Head of caudate nucleus (tissue), 42 donors: ENCODE measurements around the gene NFE2L1.
"Not testable (repeated sequence)": the region's sequence is repeated elsewhere in the genome, so short reads cannot be mapped to it uniquely, and the experiment has no call there.

Experiments used
- DNase-seq, 42 donors: peaks; one replicate each; pipeline versions ENCODE4 v3.0.0 to v3.0.0-alpha.2; 2020 to 2021; ENCODE audit warnings: mixed read lengths in 7 of 42
- intact Hi-C: fragments of 100-400 bp; cut with DNase I; formaldehyde crosslinking; loops from one replicate; pipeline ENCODE4 v1.15.0; 2022

NFE2L1 gene, protein sequence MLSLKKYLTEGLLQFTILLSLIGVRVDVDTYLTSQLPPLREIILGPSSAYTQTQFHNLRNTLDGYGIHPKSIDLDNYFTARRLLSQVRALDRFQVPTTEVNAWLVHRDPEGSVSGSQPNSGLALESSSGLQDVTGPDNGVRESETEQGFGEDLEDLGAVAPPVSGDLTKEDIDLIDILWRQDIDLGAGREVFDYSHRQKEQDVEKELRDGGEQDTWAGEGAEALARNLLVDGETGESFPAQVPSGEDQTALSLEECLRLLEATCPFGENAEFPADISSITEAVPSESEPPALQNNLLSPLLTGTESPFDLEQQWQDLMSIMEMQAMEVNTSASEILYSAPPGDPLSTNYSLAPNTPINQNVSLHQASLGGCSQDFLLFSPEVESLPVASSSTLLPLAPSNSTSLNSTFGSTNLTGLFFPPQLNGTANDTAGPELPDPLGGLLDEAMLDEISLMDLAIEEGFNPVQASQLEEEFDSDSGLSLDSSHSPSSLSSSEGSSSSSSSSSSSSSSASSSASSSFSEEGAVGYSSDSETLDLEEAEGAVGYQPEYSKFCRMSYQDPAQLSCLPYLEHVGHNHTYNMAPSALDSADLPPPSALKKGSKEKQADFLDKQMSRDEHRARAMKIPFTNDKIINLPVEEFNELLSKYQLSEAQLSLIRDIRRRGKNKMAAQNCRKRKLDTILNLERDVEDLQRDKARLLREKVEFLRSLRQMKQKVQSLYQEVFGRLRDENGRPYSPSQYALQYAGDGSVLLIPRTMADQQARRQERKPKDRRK

DNA sequence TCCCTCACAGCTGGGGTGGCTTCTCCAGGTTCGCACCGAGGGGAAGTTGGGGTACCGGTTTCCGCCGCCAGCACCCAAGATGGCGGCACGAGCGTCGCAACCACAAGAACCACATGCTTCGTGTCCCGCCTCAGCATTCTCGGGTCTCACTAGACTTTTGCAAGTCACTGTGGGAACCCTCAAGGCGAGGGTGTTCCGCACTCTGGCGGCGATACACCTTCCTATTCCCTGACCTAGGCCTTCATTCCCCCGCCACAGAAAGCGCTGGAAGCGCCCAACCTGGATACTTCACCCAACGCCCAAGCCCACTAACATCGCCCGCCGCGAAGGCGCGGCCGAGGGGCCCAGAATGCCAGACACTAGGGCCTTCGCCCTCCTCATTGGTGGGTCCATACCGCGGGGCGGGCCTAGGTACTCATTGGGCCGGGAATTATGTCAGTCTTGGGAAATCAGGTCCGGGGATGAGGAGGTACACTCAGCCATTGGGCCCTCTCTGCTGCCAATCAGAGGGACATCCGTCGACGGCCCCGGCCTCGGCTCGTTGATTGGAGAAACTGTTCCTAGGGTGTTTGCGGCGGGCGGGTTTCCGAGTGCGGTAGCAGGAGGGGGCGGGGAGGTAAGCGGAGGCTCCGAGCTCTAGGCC, at the start of gene NFE2L1:
TSS of gene NFE2L1 (plus strand) at position 619 of the 643 bp plus-strand sequence. CDS start 2,760 bp downstream, outside the sequence.
- intact Hi-C loops: no loop called here

DNA sequence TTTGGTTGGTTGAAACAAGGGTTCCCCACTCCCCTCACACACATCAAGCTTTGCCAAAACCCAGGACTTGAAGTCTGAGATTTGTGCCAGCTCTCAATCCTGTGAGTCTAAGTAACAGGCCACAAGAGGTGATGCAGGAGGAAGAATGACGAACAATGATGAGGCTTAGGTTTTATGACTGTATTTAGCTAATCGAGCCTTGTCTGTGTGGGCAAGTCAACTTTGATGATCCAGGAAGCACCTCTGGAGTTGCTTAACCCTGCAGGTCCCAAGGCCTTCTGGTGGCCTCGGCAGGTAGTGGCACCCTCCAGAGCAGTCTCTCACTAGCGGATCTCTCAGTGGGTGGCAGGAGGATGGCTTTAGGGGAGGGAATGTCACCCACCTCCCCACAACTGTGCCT, 48.6 kb upstream of the NFE2L1 start:
- peak in 3 of 42 donors; percentile 41 to 51 (median 47) for DNase-seq
- intact Hi-C loops: no loop called here

More for the DNA sequence above, at the start of gene NFE2L1:
- DNase-seq: peak; percentile 100

DNA sequence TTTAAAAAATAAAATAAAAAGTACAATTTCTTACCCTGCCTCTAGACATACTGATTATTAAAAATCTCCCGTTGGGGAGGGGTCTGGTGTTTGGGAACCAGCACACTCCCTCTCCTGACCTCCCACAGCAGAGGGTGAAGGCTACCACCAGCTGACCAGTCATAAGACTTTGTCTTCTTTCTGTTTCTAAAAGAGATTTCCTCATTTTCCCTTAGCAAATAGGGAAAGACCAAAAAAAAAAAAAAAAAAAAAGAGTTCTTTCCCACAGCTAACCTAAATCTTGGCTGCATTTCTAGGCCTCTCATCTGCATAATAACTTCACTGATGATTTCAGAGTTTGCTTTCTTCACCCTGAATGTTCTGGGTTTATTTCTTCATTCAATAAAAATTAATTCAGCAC, 47.0 kb upstream of the NFE2L1 start:
- DNase-seq: no peak
- intact Hi-C loops: no loop called here

DNA sequence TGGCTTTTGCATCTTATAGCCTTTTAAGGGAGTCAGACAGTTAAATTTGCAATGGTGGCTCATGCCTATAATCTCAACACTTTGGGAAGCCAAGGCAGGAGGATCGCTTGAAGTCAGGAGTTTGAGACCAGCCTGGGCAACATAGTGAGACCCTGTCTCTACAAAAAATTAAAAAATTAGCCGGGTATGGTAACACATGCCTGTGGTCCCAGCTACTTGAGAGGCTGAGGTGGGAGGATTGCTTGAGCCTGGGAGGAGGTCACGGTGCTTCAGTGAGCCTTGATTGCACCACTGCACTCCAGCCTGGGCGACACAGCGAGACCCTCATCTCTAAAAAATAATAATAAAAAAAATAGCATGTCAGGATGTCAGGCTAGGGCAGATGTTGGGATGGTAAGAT, 46.5 kb upstream of the NFE2L1 start:
- DNase-seq, intact Hi-C loops: not testable (repeated sequence)

DNA sequence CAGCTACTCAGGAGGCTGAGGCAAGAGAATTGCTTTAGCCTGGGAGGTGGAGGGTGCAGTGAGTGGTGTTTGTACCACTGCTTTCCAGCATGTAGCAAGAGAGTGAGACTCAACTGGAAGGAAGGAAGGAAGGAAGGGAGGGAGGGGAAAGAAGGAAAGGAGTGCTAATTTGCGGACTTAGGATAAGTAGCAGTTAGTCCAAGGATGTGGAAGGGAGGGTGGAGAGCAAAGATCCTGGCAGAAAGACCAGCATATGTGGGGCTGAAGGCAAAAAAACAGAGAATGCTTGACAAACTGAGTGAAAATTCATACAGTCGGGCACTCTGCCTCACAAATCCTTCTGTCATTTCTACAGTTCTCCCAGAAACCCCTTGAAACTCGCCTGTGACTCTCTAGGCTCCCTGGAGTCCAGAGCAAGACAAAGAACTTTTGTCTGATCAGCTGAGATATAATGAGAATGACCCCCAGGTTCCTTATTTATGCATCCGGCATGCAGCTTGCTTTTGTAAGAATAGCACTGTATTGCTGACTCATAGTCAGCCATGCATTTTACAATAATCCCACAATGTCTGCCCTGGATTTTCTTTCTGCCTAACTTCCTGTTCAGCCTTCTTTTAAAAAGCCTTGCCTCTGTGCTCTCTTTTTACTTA, 45.8 kb upstream of the NFE2L1 start:
- peak in 3 of 42 donors; percentile 19 to 60 (median 51) for DNase-seq

DNA sequence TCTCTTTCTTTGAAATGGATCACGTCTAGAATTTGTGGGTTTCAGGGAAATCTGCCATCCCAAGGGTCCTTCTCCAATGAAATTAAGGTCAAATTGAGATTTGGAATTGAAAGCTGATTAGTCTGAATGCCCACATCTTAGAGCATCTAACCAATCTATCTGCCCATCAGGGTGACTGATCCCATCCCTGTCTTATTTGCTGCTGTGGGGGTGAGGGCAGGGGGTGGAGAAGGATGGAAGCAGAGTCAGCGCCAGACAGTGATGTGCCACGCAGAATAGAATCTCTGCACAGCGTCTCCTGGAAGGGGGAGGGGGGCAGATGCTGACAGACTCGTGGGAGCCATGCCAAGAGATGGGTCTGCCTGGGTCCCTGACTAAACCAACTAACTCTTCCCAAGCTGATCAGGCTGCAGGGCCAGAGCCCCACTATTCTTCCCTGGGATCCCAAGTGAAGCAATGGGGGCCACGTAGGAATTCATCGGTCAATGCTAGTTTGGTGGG, 45.2 kb upstream of the NFE2L1 start:
- intact Hi-C loops: no loop called here
- DNase-seq: peak; percentile 28 to 91 (median 68)

More for the DNA sequence above, 45.8 kb upstream of the NFE2L1 start:
- intact Hi-C loops: no loop called here

DNA sequence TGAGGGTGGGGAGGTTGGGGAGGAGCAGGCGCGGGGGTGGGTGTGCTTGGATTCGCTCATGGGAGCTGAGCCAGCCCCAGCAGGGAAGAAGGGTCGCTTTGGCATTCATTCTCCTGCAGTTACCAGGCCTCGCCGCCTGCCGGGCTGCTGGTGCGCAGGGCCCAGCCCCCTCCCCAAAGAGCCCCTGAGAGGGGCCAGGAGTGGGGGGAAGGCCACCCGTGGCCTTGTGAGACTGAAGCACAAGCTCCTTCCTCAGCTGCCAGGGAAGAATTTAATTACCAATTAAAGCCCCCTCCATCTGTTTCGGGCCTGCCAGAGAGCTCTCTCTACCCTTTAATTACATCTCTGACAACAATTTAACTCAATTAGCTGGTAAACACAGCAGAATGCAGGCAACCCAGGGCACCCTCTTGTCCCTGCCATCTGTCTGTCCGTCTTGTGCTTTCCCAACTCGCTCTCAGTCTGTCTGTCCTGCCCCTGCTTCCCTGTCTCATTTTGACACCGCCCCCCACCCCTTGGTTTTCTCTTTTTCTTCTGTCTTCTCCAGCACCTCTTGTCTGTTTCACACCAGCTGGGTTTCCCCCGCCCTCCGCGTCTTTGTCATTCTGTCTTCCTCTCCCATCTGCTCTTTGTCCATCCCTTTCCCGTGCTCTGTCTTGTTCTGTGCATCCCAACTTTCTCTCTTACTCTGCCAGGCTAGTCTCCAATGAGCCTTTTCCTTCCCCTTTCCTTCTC, 44.6 kb upstream of the NFE2L1 start:
- peak in 13 of 42 donors; percentile 28 to 57 (median 44) for DNase-seq
- intact Hi-C loops: no loop called here

DNA sequence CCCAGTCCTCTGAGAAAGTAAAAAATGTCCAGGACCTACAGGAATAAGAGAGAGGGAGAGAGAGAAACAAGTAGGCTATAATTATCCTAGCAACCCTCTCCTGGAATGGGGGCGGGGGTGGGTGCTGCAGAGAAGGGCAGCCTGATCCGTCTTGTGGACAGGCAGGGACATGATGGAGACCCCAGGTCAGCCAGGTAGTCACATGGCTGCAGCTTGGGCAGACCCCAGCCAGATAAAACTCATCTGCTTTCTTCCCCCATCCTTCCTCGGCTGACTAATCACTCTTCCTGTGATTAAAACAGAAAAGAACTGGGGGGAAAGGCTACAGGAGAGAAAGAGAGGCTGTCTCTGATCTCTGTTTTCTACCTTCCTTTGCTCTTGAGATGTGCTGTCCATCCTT, 43.2 kb upstream of the NFE2L1 start:
- intact Hi-C loops: no loop called here

DNA sequence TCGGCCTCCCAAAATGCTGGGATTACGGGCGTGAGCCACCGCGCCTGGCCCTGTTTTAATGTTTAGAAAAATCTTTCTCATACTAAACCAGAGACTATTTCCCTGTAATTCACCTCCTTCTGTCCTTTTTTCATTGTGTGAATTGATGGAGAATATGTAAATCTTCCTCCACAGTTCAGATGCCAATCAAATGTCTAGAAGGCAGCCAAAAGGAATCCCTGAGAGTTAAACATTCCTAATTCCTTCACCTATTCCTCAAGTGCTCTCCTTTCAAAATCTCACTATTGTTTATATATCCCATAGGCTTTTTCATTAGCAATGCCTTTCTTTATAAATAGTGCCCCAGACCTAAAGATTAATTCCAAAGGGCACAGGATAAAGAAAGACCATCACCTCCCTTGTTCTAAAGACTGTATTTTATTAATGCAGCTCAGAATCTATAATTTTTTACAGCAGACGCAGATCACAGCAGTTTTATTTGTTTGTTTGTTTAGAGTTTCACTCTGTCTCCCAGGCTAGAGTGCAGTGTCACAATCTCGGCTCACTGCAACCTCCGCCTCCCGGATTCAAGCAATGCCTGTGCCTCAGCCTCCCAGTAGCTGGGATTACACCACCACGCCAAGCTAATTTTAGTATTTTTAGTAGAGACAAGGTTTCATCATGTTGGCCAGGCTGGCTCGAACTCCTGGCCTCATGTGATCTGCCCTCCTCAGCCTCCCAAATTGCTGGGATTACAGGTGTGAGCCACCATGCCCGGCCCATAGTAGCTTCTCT, 41.0 kb upstream of the NFE2L1 start:
- no peak for DNase-seq
- intact Hi-C loops: no loop called here

More for the DNA sequence above, 43.2 kb upstream of the NFE2L1 start:
- DNase-seq: no peak

DNA sequence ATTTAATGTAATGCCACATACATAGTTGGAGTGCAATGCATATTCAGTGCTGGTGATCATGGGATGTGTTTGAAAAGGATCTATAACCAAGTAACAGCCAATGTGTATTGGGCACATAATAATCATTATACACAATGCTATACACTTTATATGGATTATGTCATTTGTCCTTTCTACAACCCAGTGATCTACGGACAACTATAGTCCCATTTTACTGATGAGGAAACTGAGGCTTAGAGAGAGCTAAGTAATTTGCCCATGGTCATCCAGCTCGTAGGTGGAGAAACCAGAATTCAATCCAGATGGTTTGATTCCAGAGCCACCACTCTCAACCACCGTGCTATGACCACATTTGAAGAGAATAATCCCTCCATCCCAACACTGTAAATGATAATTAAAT, 38.0 kb upstream of the NFE2L1 start:
- DNase-seq: no peak
- intact Hi-C loops: no loop called here

DNA sequence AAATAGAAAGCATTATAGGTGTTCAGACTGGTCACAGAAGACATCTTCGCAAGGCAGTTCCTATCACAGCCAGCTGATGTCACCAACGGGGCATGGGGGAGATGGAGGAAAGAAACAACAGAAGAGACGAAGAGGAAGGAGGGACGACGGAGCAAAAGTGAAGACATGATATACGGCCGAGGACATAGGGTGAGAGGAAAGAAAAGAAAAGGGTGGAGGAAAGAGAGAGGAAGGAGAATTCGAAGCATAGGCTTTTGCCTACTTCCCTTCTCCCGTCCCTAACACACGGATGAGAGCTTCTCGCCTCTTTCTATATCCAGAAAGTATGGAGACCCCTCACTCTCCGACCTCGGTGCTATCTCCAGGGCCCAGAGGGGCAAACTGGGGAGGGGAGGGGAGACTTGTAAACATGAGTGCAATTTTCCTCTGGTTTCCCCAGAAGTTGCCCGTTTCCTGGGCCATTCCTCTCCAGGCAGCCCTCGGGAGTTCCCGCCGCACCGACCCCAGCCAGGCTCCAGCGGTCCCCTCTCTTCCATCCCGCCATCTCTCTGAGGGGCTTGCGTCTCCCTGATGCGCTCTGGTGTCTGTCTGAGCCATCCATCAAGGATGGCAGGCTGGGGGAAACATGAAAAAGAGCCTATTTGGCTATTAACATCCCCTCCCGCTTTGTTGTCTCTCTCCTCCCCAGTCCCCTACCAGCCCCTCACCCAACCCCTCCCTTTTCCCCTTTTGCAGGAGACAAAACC, 36.6 kb upstream of the NFE2L1 start:
- peak in 4 of 42 donors; percentile 25 to 56 (median 46) for DNase-seq
- intact Hi-C loops: no loop called here

DNA sequence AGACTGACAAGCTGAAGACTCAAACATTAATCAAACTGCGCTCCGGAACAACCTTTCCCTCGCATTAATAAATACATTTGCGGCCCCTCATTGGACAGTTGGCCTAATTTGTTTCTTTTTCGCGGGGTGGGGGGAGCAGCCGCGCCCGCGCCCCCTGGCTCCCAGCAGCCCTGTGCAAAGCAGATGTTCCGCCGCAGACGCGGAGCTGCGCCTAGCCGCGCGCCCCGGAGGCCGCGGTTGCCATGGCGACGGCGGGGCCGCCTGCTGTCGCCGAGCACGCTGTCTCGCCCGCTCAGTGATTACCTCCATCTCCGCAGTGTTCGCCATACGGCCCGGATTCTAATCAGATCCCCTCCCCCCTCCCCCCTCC, 36.0 kb upstream of the NFE2L1 start:
- peak in 41 of 42 donors; percentile 44 to 89 (median 73) for DNase-seq
- intact Hi-C loops: no loop called here

DNA sequence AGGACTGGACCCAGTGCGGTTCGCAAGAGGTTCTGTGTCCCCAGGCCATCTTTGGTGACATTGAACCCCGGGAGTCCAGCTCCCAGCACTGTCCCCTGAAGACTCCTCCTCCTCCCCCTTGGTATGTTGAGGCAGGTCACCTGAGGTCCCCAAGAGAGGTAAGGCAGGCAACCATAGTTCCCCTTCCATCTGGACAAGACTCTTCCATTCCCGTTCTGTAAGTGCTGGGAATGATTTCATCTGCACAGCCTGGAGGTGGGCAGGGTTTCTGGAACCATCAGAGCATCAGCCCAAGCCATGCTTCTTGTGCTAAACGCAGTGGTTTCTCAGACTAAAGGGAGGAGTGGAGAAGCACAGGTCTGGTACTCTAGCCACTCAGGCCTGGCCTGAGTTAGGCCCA, 35.5 kb upstream of the NFE2L1 start:
- intact Hi-C loops: no loop called here
- DNase-seq: no peak

DNA sequence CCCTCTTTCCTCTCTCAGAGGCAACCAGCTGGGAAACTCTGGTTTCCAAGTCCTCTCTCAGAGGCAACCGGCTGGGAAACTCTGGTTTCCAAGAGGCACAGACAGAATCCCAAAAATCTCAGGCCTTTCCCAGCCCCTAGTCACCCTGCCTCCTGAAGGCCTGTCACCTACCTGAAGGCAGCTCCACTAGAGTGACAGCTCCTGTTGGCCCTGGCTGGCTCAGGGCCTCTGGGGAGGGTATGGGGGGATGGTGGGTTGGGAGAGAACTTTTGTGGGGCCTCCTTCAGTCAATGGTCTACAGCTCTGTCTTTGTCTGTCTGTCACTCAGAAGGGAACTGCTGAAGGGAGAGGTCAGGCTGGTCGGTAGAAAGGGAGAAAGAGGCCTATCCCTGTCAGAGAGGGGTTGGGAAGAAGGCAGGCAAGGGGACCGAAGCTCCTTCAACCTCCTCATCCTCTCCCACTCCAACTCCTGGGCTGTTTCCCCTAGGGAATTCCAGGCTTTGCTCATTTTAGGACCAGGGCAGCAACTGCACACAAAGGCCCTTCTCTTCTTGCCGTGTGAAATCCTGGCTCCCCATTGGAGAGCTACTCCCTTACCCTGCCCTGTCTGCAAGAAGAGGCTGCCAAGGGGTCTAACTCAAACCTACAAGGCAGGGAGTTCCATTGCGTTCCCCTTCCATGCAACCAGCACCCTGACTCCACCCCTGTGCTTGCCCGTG, 34.1 kb upstream of the NFE2L1 start:
- DNase-seq: peak in 1 of 42 donors; percentile 9
- intact Hi-C loops: no loop called here

DNA sequence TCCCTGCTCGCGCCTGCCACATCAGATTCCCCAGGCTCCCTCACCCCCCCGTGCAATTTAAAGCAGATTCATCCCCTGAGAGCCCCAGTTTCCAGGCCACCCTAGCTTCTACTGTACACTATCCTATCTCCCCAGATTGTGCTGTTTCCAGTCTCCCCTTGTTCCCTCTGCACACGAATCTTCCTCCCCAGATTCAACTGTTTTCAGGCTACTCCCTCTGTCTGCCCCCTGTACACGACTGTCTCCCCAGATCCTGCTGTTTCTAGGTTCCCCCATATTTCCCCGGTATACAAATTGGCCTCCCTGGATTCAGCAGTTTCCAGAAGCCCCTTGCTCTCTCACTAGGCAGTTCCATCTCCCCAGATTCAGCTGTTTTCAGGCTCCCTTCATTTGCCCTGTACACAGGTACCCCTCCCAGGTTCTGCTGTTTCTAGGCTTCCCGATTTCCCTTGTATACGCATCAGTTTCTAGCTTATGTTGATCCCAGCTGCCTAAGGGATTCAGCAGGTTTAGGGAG, 33.5 kb upstream of the NFE2L1 start:
- intact Hi-C loops: no loop called here
- peak in 1 of 42 donors; percentile 14 for DNase-seq

DNA sequence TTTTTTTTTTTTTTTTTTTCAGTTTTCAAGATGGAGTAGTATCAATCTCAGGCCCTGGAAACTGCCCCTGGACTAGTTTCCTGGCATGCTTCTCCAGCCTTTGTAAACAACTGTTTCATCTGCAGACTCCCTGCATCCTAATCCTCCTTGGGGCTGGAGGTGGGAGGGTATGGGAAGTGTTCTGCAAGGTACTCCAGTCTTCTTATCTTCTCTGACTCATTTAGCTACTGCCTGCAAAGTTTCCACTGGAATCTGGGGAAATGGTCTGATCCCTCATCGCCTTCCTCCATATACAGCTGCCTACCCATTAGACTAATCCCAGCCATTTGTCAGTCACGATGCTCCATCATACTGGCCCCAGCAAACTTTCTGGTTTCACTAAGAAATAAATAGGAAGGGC, 32.0 kb upstream of the NFE2L1 start:
- intact Hi-C loops: loop anchor here (2.0 kb wide), 1 partner anchor 67 kb away; no protein-coding TSS in a partner anchor

More for the DNA sequence above, 32.0 kb upstream of the NFE2L1 start:
- peak in 1 of 42 donors; percentile 43 for DNase-seq
